ENCODE data around the gene FBXO42. TPM values are rescaled to one million over a fixed set of nuclear protein-coding genes. Genes with fewer than 3 reads are reported as not detected.

FBXO42 gene
- total and polyA plus RNA-seq, 2 of the 13 experiments (the other 11 are each of a cell fraction or from before 2014, with no cell fraction given) = 7.6 to 17.5 TPM

DNA sequence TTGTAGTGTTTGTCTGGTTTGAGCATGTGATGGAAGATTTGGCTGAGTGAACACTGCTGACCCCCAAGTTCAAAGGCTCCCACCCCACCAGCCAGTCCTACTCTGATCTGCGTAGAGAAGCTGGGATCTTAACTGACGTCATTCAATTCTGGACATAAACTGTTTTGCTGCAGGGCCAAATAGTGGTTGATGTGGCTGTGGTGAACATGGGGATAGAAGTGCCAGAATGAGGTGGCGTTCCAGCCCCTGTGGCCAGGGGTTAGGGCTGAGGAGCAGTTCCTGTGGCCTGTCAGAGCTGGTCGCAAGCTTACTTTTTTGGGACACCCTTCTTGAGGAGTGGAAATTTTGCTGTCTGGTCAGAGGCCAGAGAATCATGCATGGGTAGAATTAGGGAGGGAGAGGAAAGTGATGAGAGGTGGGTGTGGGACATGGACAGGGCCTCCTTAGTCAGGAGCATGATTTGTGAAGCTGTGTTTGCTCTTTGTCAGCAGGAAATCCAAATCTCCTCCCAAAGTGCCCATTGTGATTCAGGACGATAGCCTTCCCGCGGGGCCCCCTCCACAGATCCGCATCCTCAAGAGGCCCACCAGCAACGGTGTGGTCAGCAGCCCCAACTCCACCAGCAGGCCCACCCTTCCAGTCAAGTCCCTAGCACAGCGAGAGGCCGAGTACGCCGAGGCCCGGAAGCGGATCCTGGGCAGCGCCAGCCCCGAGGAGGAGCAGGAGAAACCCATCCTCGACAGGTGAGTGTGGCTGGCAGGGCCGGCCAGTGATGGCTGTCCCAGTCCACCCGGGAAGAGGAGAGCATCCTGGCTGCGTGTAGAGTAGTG is 40.7 kb upstream of the FBXO42 start:
- no peak overlapping the region for H3K27ac ChIP-seq (ENCODE audit: extremely low read length, insufficient read depth, low read length)
- POLR2A ChIA-PET = no interaction called here
- intact Hi-C loops (cut with micrococcal nuclease; ENCODE audit: unreplicated experiment) = no loop called here

More for the DNA sequence above, 40.7 kb upstream of the FBXO42 start:
- no TSS peak for BruUV-seq (replicated peaks)
- Histone ChIP-seq H3K9ac (ENCODE audit: insufficient read depth, low read depth, low read length) (no peak overlapping the region), H3K79me2 (ENCODE audit: insufficient read depth, low read length) (peaks cover 51% of the 10 kb centered on the region), H3K36me3 (replicated peaks in 1 of 2; ENCODE audit: control insufficient read depth in 1 of 2, insufficient read depth in 2 of 2, low read length in 2 of 2) (peaks cover 19 to 45% of the 10 kb centered on the region in 2 experiments; a peak in 4 of 5 replicates), H3K4me3 (replicated peaks in 1 of 3; ENCODE audit: insufficient read depth in 1 of 3, low read depth in 2 of 3, low read length in 3 of 3) (no peak overlapping the region), H4K20me1 (ENCODE audit: insufficient read depth, low read length) (peaks cover 48% of the 10 kb centered on the region), H3K4me2 (ENCODE audit: low read depth, low read length) (no peak overlapping the region), H3K27me3 (ENCODE audit: control insufficient read depth in 1 of 2, insufficient read depth in 2 of 2, low read length in 2 of 2) (no peaks in the 10 kb centered on the region), H3K4me1 (ENCODE audit: insufficient read depth, low read length) (peaks cover 25% of the 10 kb centered on the region), H3K9me3 (ENCODE audit: low read length) (no peaks in the 10 kb centered on the region), H2AFZ (ENCODE audit: low read length) (no peak overlapping the region)
- FAIRE-seq (no peak), ATAC-seq (no peak), DNase-seq (ENCODE audit: low spot score) (no peak)
- CTCF ChIA-PET (ENCODE audit: low intra/inter-chr PET ratio, low total read pairs) = no interaction called here
- TF ChIP-seq, protein P1, sequence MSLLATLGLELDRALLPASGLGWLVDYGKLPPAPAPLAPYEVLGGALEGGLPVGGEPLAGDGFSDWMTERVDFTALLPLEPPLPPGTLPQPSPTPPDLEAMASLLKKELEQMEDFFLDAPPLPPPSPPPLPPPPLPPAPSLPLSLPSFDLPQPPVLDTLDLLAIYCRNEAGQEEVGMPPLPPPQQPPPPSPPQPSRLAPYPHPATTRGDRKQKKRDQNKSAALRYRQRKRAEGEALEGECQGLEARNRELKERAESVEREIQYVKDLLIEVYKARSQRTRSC (CRISPR knock-in tag; IDR thresholded peaks at IDR 0.05; ENCODE audit: low read depth) = no peak
- no peak for TF ChIP-seq FOSL2 (CRISPR knock-in tag; IDR thresholded peaks at IDR 0.05)
- TF ChIP-seq CSRNP1 (CRISPR knock-in tag; IDR thresholded peaks at IDR 0.05) = no peak
- TF ChIP-seq DBP (CRISPR knock-in tag; IDR thresholded peaks at IDR 0.05; ENCODE audit: not compliant biosample characterization) = no peak
- TF ChIP-seq MEIS1 (CRISPR knock-in tag; IDR thresholded peaks at IDR 0.05; ENCODE audit: borderline replicate concordance) = no peak
- TF ChIP-seq AGO2 (optimal IDR thresholded peaks at IDR 0.05; ENCODE audit: low read depth, low read length) = peak; percentile 47
- no peak for TF ChIP-seq CEBPB (IDR thresholded peaks at IDR 0.05; ENCODE audit: borderline replicate concordance, low read depth, low read length)
- TF ChIP-seq ZNF251 (CRISPR knock-in tag; IDR thresholded peaks at IDR 0.05) = no peak
- TF ChIP-seq POLR2AphosphoS2 (IDR thresholded peaks at IDR 0.05; ENCODE audit: low read depth, low read length) = no peak
- TF ChIP-seq E2F2 (CRISPR knock-in tag; IDR thresholded peaks at IDR 0.05; ENCODE audit: borderline replicate concordance) = no peak
- TF ChIP-seq ZNF687 (CRISPR knock-in tag; IDR thresholded peaks at IDR 0.05) = peak; percentile 12; the same call in 1 of the 2 replicates
- in situ Hi-C loops (cut with HindIII; ENCODE audit: extremely low pct_ligation_motif_present, low pct_unique_long_range_greater_than_20kb) = no loop called here
- WGBS (ENCODE audit: low lambda C conversion rate) = 97% methylated on average over 20 of the region's 21 CpGs
